Hepatocyte (in vitro differentiated cells): Measurements from ENCODE around the gene ARID1A. TPM values are rescaled to one million over a fixed set of nuclear protein-coding genes. Genes with fewer than 3 reads are reported as not detected.
"Not testable (repeated sequence)": the region's sequence is repeated elsewhere in the genome, so short reads cannot be mapped to it uniquely, and the experiment has no call there.

Experiments
- DNase-seq: peaks from one replicate; pipeline ENCODE4 v3.0.0-alpha.2; 2016; ENCODE audit warnings: low spot score
- H2AFZ ChIP-seq: fragments of 200-600 bp; sonication (generic); 2 replicates; pipeline ENCODE4 v1.6.0; 2016; ENCODE audit warnings: antibody characterized with exemption, mild to moderate bottlenecking
- H3K27ac ChIP-seq: fragments of 200-600 bp; sonication (generic); 2 replicates; pipeline ENCODE4 v1.5.1; 2016; ENCODE audit warnings: mild to moderate bottlenecking
- H3K27me3 ChIP-seq: fragments of 200-600 bp; sonication (generic); 2 replicates; pipeline ENCODE4 v1.6.1; 2016
- H3K36me3 ChIP-seq: fragments of 200-600 bp; sonication (generic); replicated peaks from 2 replicates; pipeline ENCODE4 v1.5.1; 2016; ENCODE audit warnings: low read depth; ENCODE audit not compliant: insufficient read depth
- H3K4me1 ChIP-seq: fragments of 200-600 bp; sonication (generic); 2 replicates; pipeline ENCODE4 v1.5.1; 2016; ENCODE audit warnings: mild to moderate bottlenecking, moderate library complexity; ENCODE audit not compliant: insufficient read depth
- H3K4me2 ChIP-seq: fragments of 200-600 bp; sonication (generic); 2 replicates; pipeline ENCODE4 v1.6.0; 2016
- H3K4me3 ChIP-seq: fragments of 200-600 bp; sonication (generic); 2 replicates; pipeline ENCODE4 v1.5.1; 2016; ENCODE audit warnings: mild to moderate bottlenecking
- H3K79me2 ChIP-seq: fragments of 200-600 bp; sonication (generic); 2 replicates; pipeline ENCODE4 v1.6.0; 2017; ENCODE audit warnings: mild to moderate bottlenecking
- H3K9me2 ChIP-seq: fragments of 200-600 bp; sonication (generic); replicated peaks from 2 replicates; pipeline ENCODE4 v1.6.0; 2017; ENCODE audit warnings: mild to moderate bottlenecking; ENCODE audit not compliant: insufficient read depth
- H3K9me3 ChIP-seq: fragments of 200-600 bp; sonication (generic); 2 replicates; pipeline ENCODE4 v1.5.1; 2016; ENCODE audit warnings: low read depth, mild to moderate bottlenecking
- H4K20me1 ChIP-seq: fragments of 200-600 bp; sonication (generic); 2 replicates; pipeline ENCODE4 v1.6.0; 2016; ENCODE audit warnings: mild to moderate bottlenecking; ENCODE audit not compliant: insufficient read depth, poor library complexity, severe bottlenecking
- CTCF ChIP-seq: fragments of 200-600 bp; sonication (generic); IDR thresholded peaks from 2 replicates; pipeline ENCODE4 v1.5.1; 2016; ENCODE audit warnings: antibody characterized with exemption, mild to moderate bottlenecking; ENCODE audit not compliant: poor library complexity
- EZH2 ChIP-seq: fragments of 200-600 bp; sonication (generic); IDR thresholded peaks from 2 replicates; pipeline ENCODE4 v1.6.1; 2016; ENCODE audit warnings: antibody characterized with exemption, mild to moderate bottlenecking, borderline replicate concordance
- EZH2phosphoT487 ChIP-seq: fragments of 200-600 bp; sonication (generic); IDR thresholded peaks from one replicate; pipeline ENCODE4 v1.6.1; 2018; ENCODE audit warnings: antibody characterized with exemption, mild to moderate bottlenecking, low read depth, moderate library complexity; ENCODE audit not compliant: unreplicated experiment, severe bottlenecking
- WGBS: methylation state at CpG from one replicate; pipeline ENCODE4 v1.1.6; 2016; ENCODE audit warnings: low lambda C conversion rate; ENCODE audit errors: missing lambda C conversion rate; 5-methylcytosine and 5-hydroxymethylcytosine counted together
- polyA plus RNA-seq: library from polyadenylated mRNA; unstranded; fragments of >200 nt; fragmentation: Nextera tagmentation; extraction: Ambion mirVana; gene quantifications from 2 replicates; pipeline ENCODE4 v1.2.1, GENCODE V29; 2016
- total RNA-seq: library from RNA; depleted of rRNA; stranded (reverse); fragments of >200 nt; gene quantifications from 2 replicates; pipeline ENCODE4 v1.2.3, GENCODE V29; 2014

Gene ARID1A
- total and polyA plus RNA-seq, 2 experiments from 2014 or later: 27.9 to 35.8 TPM

GRCh38 chr1:26810105-26810504, 114.3 kb downstream of the ARID1A start:
- H3K4me1 ChIP-seq, H3K36me3 ChIP-seq, H3K79me2 ChIP-seq, H3K9me3 ChIP-seq, H3K27ac ChIP-seq, H3K4me3 ChIP-seq, H3K4me2 ChIP-seq, H2AFZ ChIP-seq, H3K27me3 ChIP-seq, H4K20me1 ChIP-seq, H3K9me2 ChIP-seq: not testable (repeated sequence)
- WGBS: 67% methylated on average over 11 of the region's 11 CpGs
- peak; percentile 65 for TF ChIP-seq CTCF
- DNase-seq: peak; percentile 77

- DNase-seq: no peak
- TF ChIP-seq EZH2: no peak
- no peak for TF ChIP-seq CTCF
- no peak for TF ChIP-seq EZH2phosphoT487
- Histone ChIP-seq H3K79me2 (no peaks in the 10 kb centered on the region), H3K27ac (no peak overlapping the region), H3K9me2 (no peaks in the 10 kb centered on the region), H3K9me3 (no peaks in the 10 kb centered on the region), H3K4me1 (no peaks in the 10 kb centered on the region), H3K4me3 (no peak overlapping the region), H2AFZ (no peak overlapping the region), H3K36me3 (no peaks in the 10 kb centered on the region), H4K20me1 (no peaks in the 10 kb centered on the region), H3K4me2 (no peak overlapping the region), H3K27me3 (no peaks in the 10 kb centered on the region)
- 84% methylated on average over 4 of the region's 4 CpGs for WGBS
Measured at GRCh38 chr1:26811057-26811456, 115.2 kb downstream of the ARID1A start.

- Histone ChIP-seq H3K9me2 (no peaks in the 10 kb centered on the region), H3K4me2 (no peak overlapping the region), H3K9me3 (no peaks in the 10 kb centered on the region), H3K79me2 (no peaks in the 10 kb centered on the region), H3K4me3 (no peak overlapping the region), H2AFZ (no peak overlapping the region), H3K36me3 (no peaks in the 10 kb centered on the region), H4K20me1 (no peaks in the 10 kb centered on the region), H3K27ac (no peak overlapping the region), H3K27me3 (no peaks in the 10 kb centered on the region), H3K4me1 (no peaks in the 10 kb centered on the region)
- TF ChIP-seq EZH2 (no peak), CTCF (no peak), EZH2phosphoT487 (no peak)
- DNase-seq: no peak
Measured at GRCh38 chr1:26811708-26812107, 115.9 kb downstream of the ARID1A start.

GRCh38 chr1:26814377-26814776, 118.6 kb downstream of the ARID1A start:
- no peaks in the 10 kb centered on the region for H3K36me3 ChIP-seq
- no peaks in the 10 kb centered on the region for H4K20me1 ChIP-seq
- no peak for DNase-seq
- no peak overlapping the region for H2AFZ ChIP-seq
- H3K9me3 ChIP-seq: no peaks in the 10 kb centered on the region
- 98% methylated on average over 2 of the region's 2 CpGs for WGBS
- H3K79me2 ChIP-seq: no peaks in the 10 kb centered on the region
- no peaks in the 10 kb centered on the region for H3K27me3 ChIP-seq
- no peak overlapping the region for H3K27ac ChIP-seq
- no peaks in the 10 kb centered on the region for H3K9me2 ChIP-seq
- TF ChIP-seq CTCF (no peak), EZH2phosphoT487 (no peak), EZH2 (no peak)
- no peak overlapping the region for H3K4me2 ChIP-seq
- no peak overlapping the region for H3K4me3 ChIP-seq
- H3K4me1 ChIP-seq: no peaks in the 10 kb centered on the region
